Measurements from ENCODE around the gene SLC7A6. TPM values are rescaled to one million over a fixed set of nuclear protein-coding genes. Genes with fewer than 3 reads are reported as not detected.

Gene SLC7A6
- total and polyA plus RNA-seq, 2 of the 8 experiments (the other 6 are each of a cell fraction or from before 2014, with no cell fraction given), result 28.0 to 37.8 TPM

- H2BK12ac ChIP-seq (ENCODE audit: low read depth, low read length), result no peak overlapping the region
- no peak overlapping the region for H2AK5ac ChIP-seq (ENCODE audit: low read depth, low read length)
- H4K20me1 ChIP-seq (replicated peaks in 1 of 2; ENCODE audit: control insufficient read depth in 1 of 2, insufficient read depth in 2 of 2, low read length in 2 of 2), result peaks cover 2 to 13% of the 10 kb centered on the region in 2 experiments
- POLR2A ChIA-PET (ENCODE audit: partially characterized antibody), result interaction anchor here (1.9 kb wide), 1 partner anchor 17 kb away, joined by 7 read pairs; no protein-coding TSS in a partner anchor
- no peak overlapping the region for H3K14ac ChIP-seq (ENCODE audit: insufficient read length)
- H3K23me2 ChIP-seq (ENCODE audit: low read depth, low read length), result no peaks in the 10 kb centered on the region
- no peak overlapping the region for H3K4ac ChIP-seq (replicated peaks; ENCODE audit: insufficient read length, low read depth, low read length)
- H3K23ac ChIP-seq (ENCODE audit: insufficient read length), result no peak overlapping the region
- H3K9me3 ChIP-seq (ENCODE audit: insufficient read depth in 2 of 2, low read depth in 1 of 2, low read length in 1 of 2), result no peaks in the 10 kb centered on the region
- H3K18ac ChIP-seq (ENCODE audit: extremely low read depth, low read length), result no peak overlapping the region
- no peak for TF ChIP-seq SP4 (IDR thresholded peaks at IDR 0.05; ENCODE audit: low read length)
- TF ChIP-seq ASH2L (IDR thresholded peaks at IDR 0.05; ENCODE audit: low read length), result no peak
- no peak for TF ChIP-seq SAP30 (IDR thresholded peaks at IDR 0.05; ENCODE audit: insufficient read depth, insufficient replicate concordance, low read length)
- no peak for TF ChIP-seq CBX8 (IDR thresholded peaks at IDR 0.05; ENCODE audit: borderline replicate concordance, low read depth, low read length)
- no peak for TF ChIP-seq HDAC2 (IDR thresholded peaks at IDR 0.05; ENCODE audit: borderline replicate concordance in 1 of 2, low read depth in 2 of 2, low read length in 2 of 2)
- no peak for TF ChIP-seq RNF2 (IDR thresholded peaks at IDR 0.05; ENCODE audit: borderline replicate concordance, low read depth, low read length, missing control alignments, poor library complexity, severe bottlenecking)
- TF ChIP-seq BACH1 (IDR thresholded peaks at IDR 0.05; ENCODE audit: low read length), result no peak
- TF ChIP-seq GABPA (IDR thresholded peaks at IDR 0.05; ENCODE audit: borderline replicate concordance, insufficient read depth, low read length), result no peak
- no peak overlapping the region for H4K5ac ChIP-seq (ENCODE audit: insufficient read length, low read depth, low read length)
- H3K4me1 ChIP-seq (replicated peaks in 1 of 4; ENCODE audit: control insufficient read depth in 3 of 4, insufficient read depth in 4 of 4, low read length in 3 of 4), result no peaks in the 10 kb centered on the region
- no peaks in the 10 kb centered on the region for H3K79me1 ChIP-seq (ENCODE audit: low read depth, low read length)
- H3K36me3 ChIP-seq (ENCODE audit: control insufficient read depth in 2 of 4, insufficient read depth in 4 of 4, low read length in 3 of 4), result peaks cover 0 to 3% (median 0%) of the 10 kb centered on the region in 4 experiments; a peak in 2 of 8 replicates
- no peak overlapping the region for H2BK5ac ChIP-seq (ENCODE audit: low read depth, low read length)
- 88% methylated on average over 4 of the region's 4 CpGs; no CpG with 5 or more reads in 1 of the 2 experiments for WGBS, 2 experiments (ENCODE audit: extremely low coverage in 1 of 2, insufficient coverage in 1 of 2, insufficient read length in 1 of 2, insufficient replicate concordance in 2 of 2, low coverage in 1 of 2, low lambda C conversion rate in 2 of 2, missing lambda C conversion rate in 1 of 2)
- no peak overlapping the region for H3K4me3 ChIP-seq (ENCODE audit: extremely low read depth in 1 of 4, insufficient read depth in 2 of 4, low read depth in 3 of 4, low read length in 4 of 4)
- H2BK120ac ChIP-seq (replicated peaks; ENCODE audit: low read depth, low read length), result no peak overlapping the region
- no peak overlapping the region for H4K8ac ChIP-seq (ENCODE audit: extremely low read depth, insufficient read depth, low read length)
- no peak overlapping the region for H3K9ac ChIP-seq (replicated peaks in 1 of 4; ENCODE audit: extremely low read depth in 1 of 4, low read depth in 3 of 4, low read length in 3 of 4)
- FAIRE-seq, result no peak
- H3K56ac ChIP-seq (replicated peaks; ENCODE audit: insufficient read length, low read depth, low read length), result no peak overlapping the region
- H3K79me2 ChIP-seq (ENCODE audit: control insufficient read depth in 1 of 2, insufficient read depth in 2 of 2, low read length in 2 of 2), result no peaks in the 10 kb centered on the region
- no peak overlapping the region for H2AFZ ChIP-seq (ENCODE audit: low read length)
- no peak for DNase-seq (ENCODE audit: low read depth in 1 of 2, low spot score in 2 of 2)
- CTCF ChIA-PET (ENCODE audit: partially characterized antibody), result interaction anchor here (0.9 to 20.4 kb wide), 2 partner anchors 13 to 20 kb away, joined by 3 to 233 read pairs; partner anchors contain the start of gene SLC7A6
- H3K27me3 ChIP-seq (replicated peaks in 1 of 4; ENCODE audit: control insufficient read depth in 3 of 4, extremely low read depth in 1 of 4, insufficient read depth in 3 of 4, low read length in 3 of 4), result no peaks in the 10 kb centered on the region
- no peak overlapping the region for H3K27ac ChIP-seq (ENCODE audit: low read depth, low read length)
- no peak overlapping the region for H3K4me2 ChIP-seq (ENCODE audit: insufficient read depth in 1 of 2, low read depth in 2 of 2, low read length in 2 of 2)
- no peak overlapping the region for H4K91ac ChIP-seq (replicated peaks; ENCODE audit: insufficient read length, low read length)
- H2BK20ac ChIP-seq (ENCODE audit: low read length), result no peak overlapping the region
- no peak overlapping the region for H2BK15ac ChIP-seq (ENCODE audit: low read length)
Observed at GRCh38 chr16:68281368-68282063, 17.2 kb downstream of the SLC7A6 start.
